Skeletal muscle cell (primary cell): Measurements from ENCODE around the gene MYL6.
A peak's percentile ranks its signal among the peaks of the same experiment; 100 is the strongest.

Source experiments
- DNase-seq: peaks from one replicate; pipeline ENCODE4 v3.0.0-alpha.2; 2010; ENCODE audit warnings: low read depth
- H3K4me3 ChIP-seq: 2 replicates; pipeline ENCODE4 v1.5.1; 2011; ENCODE audit warnings: low read depth, mild to moderate bottlenecking, control low read depth, low read length, moderate library complexity

The MYL6 gene

GRCh38 chr12:56128670-56129205 lies 29.4 kb upstream of the MYL6 start:
- no peak for DNase-seq
- peak overlapping the region; percentile 97 for H3K4me3 ChIP-seq

- peak overlapping the region; percentile 97 for H3K4me3 ChIP-seq
- no peak for DNase-seq
These were observed 28.8 kb upstream of the MYL6 start for GRCh38 chr12:56129206-56129941.

GRCh38 chr12:56129942-56130495 lies 28.1 kb upstream of the MYL6 start:
- no peak for DNase-seq
- H3K4me3 ChIP-seq, result peak overlapping the region; percentile 97

GRCh38 chr12:56130876-56131275 lies 27.3 kb upstream of the MYL6 start:
- H3K4me3 ChIP-seq, result no peak overlapping the region

GRCh38 chr12:56134897-56135296 lies 23.3 kb upstream of the MYL6 start:
- no peak overlapping the region for H3K4me3 ChIP-seq
- DNase-seq, result no peak

More at GRCh38 chr12:56130876-56131275, 27.3 kb upstream of the MYL6 start:
- DNase-seq, result no peak

GRCh38 chr12:56137853-56138571 lies 20.1 kb upstream of the MYL6 start:
- H3K4me3 ChIP-seq, result no peak overlapping the region
- no peak for DNase-seq

GRCh38 chr12:56141946-56142784 lies 16.0 kb upstream of the MYL6 start:
- no peak overlapping the region for H3K4me3 ChIP-seq
- no peak for DNase-seq

GRCh38 chr12:56143217-56143616 lies 14.9 kb upstream of the MYL6 start:
- no peak overlapping the region for H3K4me3 ChIP-seq
- DNase-seq, result no peak

- DNase-seq, result no peak
- H3K4me3 ChIP-seq, result no peak overlapping the region
These were observed 14.3 kb upstream of the MYL6 start for GRCh38 chr12:56143870-56144269.

- DNase-seq, result no peak
- H3K4me3 ChIP-seq, result no peak overlapping the region
These were observed 12.9 kb upstream of the MYL6 start for GRCh38 chr12:56145217-56145616.

- no peak overlapping the region for H3K4me3 ChIP-seq
- no peak for DNase-seq
These were observed 11.4 kb upstream of the MYL6 start for GRCh38 chr12:56146492-56147460.

- DNase-seq, result no peak
- H3K4me3 ChIP-seq, result no peak overlapping the region
These were observed 7.6 kb upstream of the MYL6 start for GRCh38 chr12:56150563-56150962.

- peak overlapping the region; percentile 61 for H3K4me3 ChIP-seq
- DNase-seq, result no peak
These were observed 6.5 kb upstream of the MYL6 start for GRCh38 chr12:56151672-56152131.

GRCh38 chr12:56152132-56152755 lies 5.9 kb upstream of the MYL6 start, which contains the start of gene MYL6B:
TSS of gene MYL6B (plus strand) at chr12:56152587. CDS start at chr12:56153919, 1,332 bp downstream.
- peak; percentile 66 for DNase-seq

GRCh38 chr12:56152756-56153677 lies 5.1 kb upstream of the MYL6 start:
- DNase-seq, result no peak
- peak overlapping the region; percentile 61 for H3K4me3 ChIP-seq

More at GRCh38 chr12:56152132-56152755, 5.9 kb upstream of the MYL6 start, which contains the start of gene MYL6B:
- H3K4me3 ChIP-seq, result peak within 1 kb of the TSS; percentile 61

GRCh38 chr12:56153678-56154065 lies 4.5 kb upstream of the MYL6 start:
- H3K4me3 ChIP-seq, result peak overlapping the region; percentile 61
- DNase-seq, result no peak
